GM12878 (cell line): ENCODE data around the gene LMBRD1. TPM values are rescaled to one million over a fixed set of nuclear protein-coding genes. Genes with fewer than 3 reads are reported as not detected.

ENCODE experiments used
- ATAC-seq: fragments of 200-7000 bp; cut with Tn5 transposase; 3 replicates; pipeline ENCODE4 v1.9.1; 2020; ENCODE audit warnings: mild to moderate bottlenecking, moderate library complexity
- BruUV-seq: library from RNA; stranded (reverse); fragments of 400-500 nt; replicated peaks from 2 replicates; lab custom pipeline; 2021; lab: Mats Ljungman, UMichigan
- CTCF ChIA-PET: fragments of 300-600 bp; sonication (Branson Sonifier 250); formaldehyde crosslinking; extraction: SDS; loops from one replicate; lab custom pipeline; 2021; ENCODE audit warnings: inconsistent platforms; lab: Yijun Ruan, JAX
- POLR2A ChIA-PET: fragments of 350-600 bp; formaldehyde crosslinking; extraction: SDS; loops from one replicate; lab custom pipeline; 2021; ENCODE audit warnings: inconsistent platforms; lab: Charles Lee
- RAD21 ChIA-PET: fragments of 300-600 bp; sonication (Branson Sonifier 250); formaldehyde crosslinking; loops from one replicate; lab custom pipeline; 2023; ENCODE audit warnings: antibody characterized with exemption; ENCODE audit not compliant: unreplicated experiment; lab: Charles Lee
- SMC1A ChIA-PET: fragments of 300-600 bp; sonication (Branson Sonifier 250); formaldehyde crosslinking; loops from one replicate; lab custom pipeline; 2023; ENCODE audit not compliant: unreplicated experiment, uncharacterized antibody; lab: Charles Lee
- DNase-seq: peaks from one replicate; pipeline ENCODE4 v3.0.0-alpha.2; 2011; ENCODE audit warnings: low read depth, low spot score
- FAIRE-seq: peaks from 3 replicates; lab custom pipeline; 2011; peaks lifted over from hg19 to GRCh38; lab: Jason Lieb, UNC
- H2AFZ ChIP-seq: 2 replicates; pipeline ENCODE4 v1.6.0; 2011; ENCODE audit warnings: low read depth, low read length, control low read depth; ENCODE audit not compliant: control insufficient read depth
- H3K27ac ChIP-seq: 2 replicates; pipeline ENCODE4 v1.5.1; 2011; ENCODE audit warnings: control low read depth; ENCODE audit not compliant: control insufficient read depth, insufficient read depth
- H3K27me3 ChIP-seq, 2 experiments: replicated peaks in 1 of 2; 2 replicates each; pipeline versions ENCODE4 v1.6.0 to v1.6.1; 2011; ENCODE audit warnings: low read length in 1 of 2; ENCODE audit not compliant: control insufficient read depth in 2 of 2, insufficient read depth in 2 of 2
- H3K36me3 ChIP-seq, 2 experiments: 2 replicates each; pipeline ENCODE4 v1.5.1; 2011; ENCODE audit warnings: low read length in 1 of 2; ENCODE audit not compliant: control insufficient read depth in 2 of 2, insufficient read depth in 2 of 2
- H3K4me1 ChIP-seq: 2 replicates; pipeline ENCODE4 v1.6.1; 2011; ENCODE audit warnings: mild to moderate bottlenecking, low read length, moderate library complexity, mixed read lengths; ENCODE audit not compliant: control insufficient read depth, insufficient read depth
- H3K4me2 ChIP-seq: 2 replicates; pipeline ENCODE4 v1.6.0; 2011; ENCODE audit warnings: control low read depth; ENCODE audit not compliant: control insufficient read depth, insufficient read depth
- H3K4me3 ChIP-seq: fragments of 200-600 bp; sonication (generic); 2 replicates; pipeline ENCODE4 v1.5.1; 2016
- H3K79me2 ChIP-seq: 2 replicates; pipeline ENCODE4 v1.6.0; 2011; ENCODE audit warnings: low read length; ENCODE audit not compliant: control insufficient read depth, insufficient read depth
- H3K9ac ChIP-seq: 2 replicates; pipeline ENCODE4 v1.8.0; 2011; ENCODE audit warnings: low read length, control low read depth, mixed read lengths; ENCODE audit not compliant: control insufficient read depth, insufficient read depth
- H3K9me3 ChIP-seq: replicated peaks from 3 replicates; pipeline ENCODE4 v1.5.1; 2011; ENCODE audit warnings: mild to moderate bottlenecking, low read length; ENCODE audit not compliant: control insufficient read depth, insufficient read depth
- H4K20me1 ChIP-seq: 2 replicates; pipeline ENCODE4 v1.6.0; 2011; ENCODE audit not compliant: control insufficient read depth, insufficient read depth
- CTCF ChIP-seq, 3 experiments: IDR thresholded peaks in 2 of 3; conservative IDR thresholded peaks in 1 of 3; 2 replicates each; pipeline ENCODE4 v1.5.1; 2011; ENCODE audit warnings: low read depth in 3 of 3, low read length in 3 of 3, mild to moderate bottlenecking in 3 of 3, control low read depth in 2 of 3, moderate library complexity in 2 of 3, inconsistent platforms in 1 of 3, mixed read lengths in 1 of 3; ENCODE audit not compliant: control insufficient read depth in 2 of 3, insufficient read depth in 1 of 3; ENCODE audit errors: extremely low read depth in 1 of 3
- GATAD2B ChIP-seq: fragments of 450-650 bp; conservative IDR thresholded peaks from 2 replicates; pipeline ENCODE4 v1.6.1; 2017; ENCODE audit warnings: low read depth, mild to moderate bottlenecking, moderate library complexity
- HDAC2 ChIP-seq: fragments of 200-600 bp; sonication (generic); IDR thresholded peaks from 2 replicates; pipeline ENCODE4 v1.6.1; 2017
- JUND ChIP-seq: IDR thresholded peaks from 2 replicates; pipeline ENCODE4 v1.6.1; 2012; ENCODE audit warnings: low read depth, mild to moderate bottlenecking, low read length, improper control_type of control experiment, moderate library complexity
- LARP7 ChIP-seq: fragments of 450-650 bp; IDR thresholded peaks from 2 replicates; pipeline ENCODE4 v1.6.1; 2017; ENCODE audit warnings: mild to moderate bottlenecking
- NR2C2 ChIP-seq: IDR thresholded peaks from 2 replicates; pipeline ENCODE4 v1.6.1; 2011; ENCODE audit warnings: borderline replicate concordance, low read depth; ENCODE audit not compliant: control insufficient read depth, insufficient read length
- PRDM15 ChIP-seq: fragments of 450-650 bp; formaldehyde crosslinking; IDR thresholded peaks from 2 replicates; pipeline ENCODE4 v1.4.0; 2020; ENCODE audit warnings: mild to moderate bottlenecking, moderate library complexity
- RAD51 ChIP-seq: fragments of 450-650 bp; IDR thresholded peaks from 2 replicates; pipeline ENCODE4 v1.6.1; 2016; ENCODE audit warnings: moderate library complexity, mild to moderate bottlenecking, inconsistent platforms
- SREBF1 ChIP-seq: IDR thresholded peaks from 2 replicates; pipeline ENCODE4 v1.6.1; 2012; ENCODE audit warnings: mild to moderate bottlenecking, low read length
- YY1 ChIP-seq: IDR thresholded peaks from 2 replicates; pipeline ENCODE4 v1.6.1; 2011; ENCODE audit warnings: low read depth, mild to moderate bottlenecking, low read length
- ZNF217 ChIP-seq: fragments of 450-650 bp; IDR thresholded peaks from 2 replicates; pipeline ENCODE4 v1.6.1; 2017; ENCODE audit warnings: antibody characterized with exemption, mild to moderate bottlenecking
- ZNF274 ChIP-seq: IDR thresholded peaks from one replicate; pipeline ENCODE4 v1.8.0; 2011; ENCODE audit not compliant: insufficient read length, insufficient read depth
- ZNF687 ChIP-seq: fragments of 450-650 bp; IDR thresholded peaks from 2 replicates; pipeline ENCODE4 v1.6.1; 2017; ENCODE audit warnings: mild to moderate bottlenecking, moderate library complexity
- WGBS: methylation state at CpG from one replicate; pipeline ENCODE4 v1.1.6; 2016; ENCODE audit warnings: low lambda C conversion rate; ENCODE audit not compliant: insufficient replicate concordance, insufficient coverage; ENCODE audit errors: missing lambda C conversion rate; 5-methylcytosine and 5-hydroxymethylcytosine counted together
- in situ Hi-C: fragments of 300-500 bp; cut with MboI; formaldehyde crosslinking; loops from 9 replicates; pipeline ENCODE4 v1.14.3; 2018; ENCODE audit warnings: mixed read lengths
- intact Hi-C: fragments of 100-400 bp; cut with micrococcal nuclease; formaldehyde crosslinking; loops from one replicate; pipeline ENCODE4 v1.14.2; 2022; ENCODE audit not compliant: unreplicated experiment
- polyA plus RNA-seq, 11 experiments: library from polyadenylated mRNA; depleted of rRNA in 4 of 11; unstranded in 6 of 11; stranded (reverse) in 5 of 11; fragments of >200 nt; fragmentation: Nextera tagmentation in 4 of 11; fragmentation: Illumina TruSeq in 1 of 11; extraction: Ambion mirVana in 4 of 11; extraction: Trizol in 1 of 11; gene quantifications; 1 replicate in 1 of 11; 2 replicates in 10 of 11; pipeline versions ENCODE4 v1.2.1 to v1.2.3, GENCODE V29; 2011 to 2016; ENCODE audit warnings: inconsistent platforms in 2 of 11, missing spikeins in 2 of 11, low read depth in 1 of 11
- total RNA-seq, 4 experiments: library from RNA; depleted of rRNA in 3 of 4; stranded (reverse); fragments of >200 nt in 3 of 4; fragmentation: Illumina TruSeq in 1 of 4; extraction: Trizol in 1 of 4; gene quantifications; 2 replicates each; pipeline versions ENCODE4 v1.2.1 to v1.2.3, GENCODE V29; 2013 to 2021

The LMBRD1 gene
- total and polyA plus RNA-seq, 10 of the 15 experiments (the other 5 are each of a cell fraction or from before 2014, with no cell fraction given), result 20.0 to 82.1 (median 27.2) TPM

DNA sequence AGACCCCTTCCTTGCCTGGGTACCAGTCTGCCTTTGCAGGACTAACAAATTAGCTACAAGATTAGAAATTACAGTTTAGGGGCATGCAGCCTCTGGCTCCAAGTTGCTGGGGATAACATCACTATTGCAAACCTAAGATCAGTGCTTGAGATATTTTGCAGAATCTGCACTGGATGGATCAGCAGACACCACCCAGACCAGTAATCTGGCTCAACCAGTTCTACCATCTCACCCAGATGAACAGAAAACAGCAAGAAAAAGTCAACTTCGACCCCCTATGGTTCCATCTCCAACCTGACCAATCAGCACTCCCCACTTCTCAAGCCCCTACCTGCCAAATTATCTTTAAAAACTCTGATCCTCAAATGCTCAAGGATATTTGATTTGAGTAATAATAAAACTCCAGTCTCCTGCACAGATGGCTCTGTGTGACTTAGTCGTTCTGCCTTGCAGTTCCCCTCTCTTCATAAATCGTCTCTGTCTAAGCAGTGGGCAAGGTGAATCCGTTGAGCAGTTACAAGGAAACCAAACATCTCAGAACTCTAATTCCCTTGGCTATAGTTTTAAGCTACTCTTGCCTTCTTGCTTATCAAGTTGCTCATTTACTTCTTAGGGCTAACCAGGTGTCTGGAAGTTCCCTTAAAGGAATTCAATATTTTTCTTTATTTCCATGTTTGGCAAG lies 16.1 kb upstream of the LMBRD1 start:
- DNase-seq (no peak), ATAC-seq (no peak), FAIRE-seq (no peak)
- peaks cover 41% of the 10 kb centered on the region for H3K4me1 ChIP-seq
- in situ Hi-C loops, result no loop called here
- H3K27me3 ChIP-seq, result no peaks in the 10 kb centered on the region
- H3K4me2 ChIP-seq, result peak overlapping the region; percentile 40; the same call in 1 of the 2 replicates
- ChIA-PET SMC1A (interaction anchor here (0.7 to 6.1 kb wide), 11 partner anchors 10 to 295 kb away, joined by 3 to 76 read pairs (median 6); partner anchors contain the start of genes COL19A1 and LMBRD1), CTCF (interaction anchor here (0.6 to 6.1 kb wide), 11 partner anchors 9 to 295 kb away, joined by 3 to 71 read pairs (median 4); partner anchors contain the start of genes COL19A1 and LMBRD1), POLR2A (interaction anchor here (0.8 to 4.2 kb wide), 5 partner anchors 14 to 100 kb away, joined by 3 to 15 read pairs (median 4); partner anchors contain the start of gene LMBRD1), RAD21 (interaction anchor here (0.9 to 4.2 kb wide), 4 partner anchors 16 to 172 kb away, joined by 3 to 49 read pairs (median 34); partner anchors contain the start of genes COL19A1 and LMBRD1)
- no peaks in the 10 kb centered on the region; the same call in 1 of the 2 replicates for H3K79me2 ChIP-seq
- WGBS, result 28% methylated on average over 4 of the region's 4 CpGs
- H4K20me1 ChIP-seq, result no peaks in the 10 kb centered on the region
- no peaks in the 10 kb centered on the region for H3K9me3 ChIP-seq
- intact Hi-C loops, result no loop called here
- no TSS peak for BruUV-seq
- H3K9ac ChIP-seq, result no peak overlapping the region
- H2AFZ ChIP-seq, result peak overlapping the region; percentile 74
- no peak overlapping the region for H3K4me3 ChIP-seq
- H3K36me3 ChIP-seq, result no peaks in the 10 kb centered on the region
- H3K27ac ChIP-seq, result peak overlapping the region; percentile 38
- TF ChIP-seq NR2C2, result no peak
- no peak for TF ChIP-seq LARP7
- no peak for TF ChIP-seq ZNF274
- no peak for TF ChIP-seq GATAD2B
- no peak for TF ChIP-seq CTCF (IDR thresholded peaks at IDR 0.05 in 2 of 3, conservative IDR thresholded peaks at IDR 0.05 in 1 of 3; ENCODE audit: control insufficient read depth in 2 of 3, extremely low read depth in 1 of 3, insufficient read depth in 1 of 3, low read depth in 3 of 3, low read length in 3 of 3)
- no peak for TF ChIP-seq YY1
- no peak for TF ChIP-seq HDAC2
- TF ChIP-seq ZNF217, result no peak
- no peak for TF ChIP-seq PRDM15 (CRISPR knock-in tag)
- TF ChIP-seq JUND, result no peak
- TF ChIP-seq SREBF1, result no peak
- TF ChIP-seq ZNF687, result no peak
- no peak for TF ChIP-seq RAD51
